ENCODE data around the gene SMPDL3A. TPM values are rescaled to one million over a fixed set of nuclear protein-coding genes. Genes with fewer than 3 reads are reported as not detected.
A peak's percentile ranks its signal among the peaks of the same experiment; 100 is the strongest.

The SMPDL3A gene
- total and polyA plus RNA-seq, 2 of the 8 experiments (the other 6 are each of a cell fraction or from before 2014, with no cell fraction given) = 3.5 to 3.9 TPM

- Histone ChIP-seq H3K56ac (replicated peaks; ENCODE audit: insufficient read length, low read depth, low read length) (no peak overlapping the region), H3K79me2 (ENCODE audit: control insufficient read depth in 1 of 2, insufficient read depth in 2 of 2, low read length in 2 of 2) (no peaks in the 10 kb centered on the region), H2BK12ac (ENCODE audit: low read depth, low read length) (no peak overlapping the region), H3K4me3 (ENCODE audit: extremely low read depth in 1 of 4, insufficient read depth in 2 of 4, low read depth in 3 of 4, low read length in 4 of 4) (no peak overlapping the region), H3K79me1 (ENCODE audit: low read depth, low read length) (no peaks in the 10 kb centered on the region), H3K27me3 (replicated peaks in 1 of 4; ENCODE audit: control insufficient read depth in 3 of 4, extremely low read depth in 1 of 4, insufficient read depth in 3 of 4, low read length in 3 of 4) (no peaks in the 10 kb centered on the region), H2BK20ac (ENCODE audit: low read length) (no peak overlapping the region), H3K9me3 (ENCODE audit: insufficient read depth in 2 of 2, low read depth in 1 of 2, low read length in 1 of 2) (no peaks in the 10 kb centered on the region), H4K91ac (replicated peaks; ENCODE audit: insufficient read length, low read length) (no peak overlapping the region), H3K27ac (ENCODE audit: low read depth, low read length) (no peak overlapping the region), H3K18ac (ENCODE audit: extremely low read depth, low read length) (0 out of 2 replicates have a peak overlapping the region, but pooled peaks have one; percentile 51), H4K5ac (ENCODE audit: insufficient read length, low read depth, low read length) (no peak overlapping the region), H3K4me2 (ENCODE audit: insufficient read depth in 1 of 2, low read depth in 2 of 2, low read length in 2 of 2) (no peak overlapping the region), H3K23me2 (ENCODE audit: low read depth, low read length) (no peaks in the 10 kb centered on the region), H4K8ac (ENCODE audit: extremely low read depth, insufficient read depth, low read length) (no peak overlapping the region), H3K23ac (ENCODE audit: insufficient read length) (no peak overlapping the region), H2AK5ac (ENCODE audit: low read depth, low read length) (no peak overlapping the region), H2AFZ (ENCODE audit: low read length) (0 out of 2 replicates have a peak overlapping the region, but pooled peaks have one; percentile 40), H4K20me1 (replicated peaks in 1 of 2; ENCODE audit: control insufficient read depth in 1 of 2, insufficient read depth in 2 of 2, low read length in 2 of 2) (no peaks in the 10 kb centered on the region), H3K36me3 (ENCODE audit: control insufficient read depth in 2 of 4, insufficient read depth in 4 of 4, low read length in 3 of 4) (no peaks in the 10 kb centered on the region), H2BK120ac (replicated peaks; ENCODE audit: low read depth, low read length) (no peak overlapping the region), H3K9ac (replicated peaks in 1 of 4; ENCODE audit: extremely low read depth in 1 of 4, low read depth in 3 of 4, low read length in 3 of 4) (no peak overlapping the region), H3K4me1 (replicated peaks in 1 of 4; ENCODE audit: control insufficient read depth in 3 of 4, insufficient read depth in 4 of 4, low read length in 3 of 4) (peaks cover 0 to 2% (median 0%) of the 10 kb centered on the region in 4 experiments; a peak in 1 of 7 replicates), H2BK5ac (ENCODE audit: low read depth, low read length) (no peak overlapping the region), H2BK15ac (ENCODE audit: low read length) (no peak overlapping the region), H3K14ac (ENCODE audit: insufficient read length) (no peak overlapping the region), H3K4ac (replicated peaks; ENCODE audit: insufficient read length, low read depth, low read length) (no peak overlapping the region)
- FAIRE-seq = peak; percentile 55
- POLR2A ChIA-PET (ENCODE audit: partially characterized antibody) = interaction anchor here (0.6 to 1.9 kb wide), 5 partner anchors 38 to 174 kb away, joined by 3 to 5 read pairs (median 4); partner anchors contain the start of gene SMPDL3A
- DNase-seq (ENCODE audit: low read depth in 1 of 2, low spot score in 2 of 2) = peak in 1 of 2 experiments; percentile 87
- CTCF ChIA-PET (ENCODE audit: partially characterized antibody) = interaction anchor here (0.5 to 2.7 kb wide), 53 partner anchors 10 to 1985 kb away, joined by 3 to 179 read pairs (median 5); partner anchors contain the start of genes FABP7 and SMPDL3A
- 12% methylated on average over 1 of the region's 1 CpG; no CpG with 5 or more reads in 1 of the 2 experiments for WGBS, 2 experiments (ENCODE audit: extremely low coverage in 1 of 2, insufficient coverage in 1 of 2, insufficient read length in 1 of 2, insufficient replicate concordance in 2 of 2, low coverage in 1 of 2, low lambda C conversion rate in 2 of 2, missing lambda C conversion rate in 1 of 2)
- TF ChIP-seq MAX (IDR thresholded peaks at IDR 0.05) (no peak), ZNF274 (IDR thresholded peaks at IDR 0.05; ENCODE audit: borderline replicate concordance, extremely low read depth, low read length) (no peak), RAD21 (IDR thresholded peaks at IDR 0.05 in 1 of 2, conservative IDR thresholded peaks at IDR 0.05 in 1 of 2; ENCODE audit: low read depth in 2 of 2, low read length in 2 of 2) (peak; percentile 69 to 78), CTCF (IDR thresholded peaks at IDR 0.05; ENCODE audit: control extremely low read depth in 1 of 3, insufficient read depth in 1 of 3, low read depth in 1 of 3, low read length in 3 of 3) (peak in 2 of 3 experiments; percentile 71 to 72; a peak in 3 of 4 replicates), SUZ12 (IDR thresholded peaks at IDR 0.05; ENCODE audit: low read length) (no peak)
Observed at GRCh38 chr6:122839472-122839871, 50.4 kb downstream of the SMPDL3A start.

Measured in H1 (cell line).